Amniotic epithelial cell (primary cell): Measurements from ENCODE around the gene MAP7D3.

ENCODE experiments used
- DNase-seq: peaks from one replicate; pipeline ENCODE4 v3.0.0-alpha.2; 2010; ENCODE audit warnings: low read depth

Gene MAP7D3

DNA sequence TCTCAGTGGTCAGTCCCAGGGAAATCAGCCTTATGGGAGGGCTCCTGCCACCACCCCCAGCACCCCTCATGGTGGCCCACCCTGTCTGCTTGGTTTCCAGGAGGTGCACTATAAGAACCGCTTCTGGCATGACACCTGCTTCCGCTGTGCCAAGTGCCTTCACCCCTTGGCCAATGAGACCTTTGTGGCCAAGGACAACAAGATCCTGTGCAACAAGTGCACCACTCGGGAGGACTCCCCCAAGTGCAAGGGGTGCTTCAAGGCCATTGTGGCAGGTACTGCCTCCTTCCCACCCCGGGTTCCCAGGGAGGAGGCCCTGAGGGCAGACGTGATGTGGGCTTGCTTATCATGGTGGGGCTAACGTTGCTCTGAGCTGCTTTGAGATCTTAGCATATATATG lies 44.3 kb downstream of the MAP7D3 start:
- DNase-seq, result no peak

DNA sequence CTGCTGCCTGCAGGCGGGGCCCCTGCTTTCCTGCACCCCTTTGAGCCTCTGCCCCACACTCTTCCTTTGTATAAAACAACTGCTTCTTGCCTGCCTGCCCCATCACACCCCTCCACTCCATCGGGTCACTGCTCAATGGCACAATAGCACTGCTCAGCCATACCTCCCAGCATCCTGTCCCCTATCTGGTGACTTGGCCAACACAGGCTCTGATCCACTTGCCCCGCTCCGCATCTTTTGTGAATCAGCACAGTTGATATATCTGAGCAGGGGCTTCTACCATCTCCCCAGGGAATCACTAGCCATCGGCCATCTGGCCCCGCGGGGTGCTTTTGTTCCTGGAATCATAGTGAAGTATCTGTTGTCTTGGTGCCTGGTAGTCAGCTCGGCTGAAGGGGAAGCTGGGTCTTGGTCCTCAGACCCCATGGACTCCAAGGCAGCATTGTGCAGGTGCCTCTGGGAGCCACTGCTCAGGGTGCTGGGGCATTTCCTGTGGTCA lies 45.3 kb downstream of the MAP7D3 start:
- no peak for DNase-seq

DNA sequence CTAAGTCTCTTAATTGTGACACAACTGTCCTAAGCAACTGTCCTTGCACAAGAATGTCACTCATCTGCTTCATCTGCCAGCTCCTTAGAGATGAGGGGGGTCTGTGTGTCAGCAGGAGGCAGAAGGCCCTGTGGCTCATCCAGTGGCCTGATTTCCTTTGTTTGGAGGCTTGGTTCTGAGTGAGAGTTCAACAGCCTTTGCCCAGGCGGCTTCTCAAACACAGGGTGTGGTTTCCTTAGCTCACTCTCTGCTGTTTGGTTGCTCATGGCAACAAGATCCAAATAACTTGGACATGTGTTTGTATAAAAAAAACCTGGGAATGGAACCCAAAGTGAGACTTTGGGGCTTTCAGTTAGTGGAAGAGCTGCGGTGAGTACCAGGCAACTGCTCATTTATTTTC lies 46.6 kb downstream of the MAP7D3 start:
- DNase-seq, result no peak

DNA sequence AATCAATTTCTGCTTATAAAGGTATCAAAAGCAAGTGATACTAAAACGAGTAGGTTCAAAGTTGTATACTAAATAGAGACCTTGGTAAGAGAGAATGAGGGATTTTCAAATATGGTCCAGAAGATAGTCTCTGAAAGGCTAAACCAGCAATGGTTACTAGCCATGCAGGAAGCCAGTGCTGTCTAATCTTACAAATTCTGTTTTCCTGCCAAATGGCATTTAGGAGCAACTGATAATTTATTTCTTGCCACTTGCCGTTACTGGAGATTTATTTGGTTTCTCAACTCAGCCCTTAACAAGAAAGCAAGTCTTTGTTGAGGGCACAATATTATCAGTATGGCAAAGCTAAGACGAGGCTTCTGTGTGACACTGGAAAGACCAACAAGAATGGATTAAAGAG lies 47.2 kb downstream of the MAP7D3 start:
- no peak for DNase-seq

DNA sequence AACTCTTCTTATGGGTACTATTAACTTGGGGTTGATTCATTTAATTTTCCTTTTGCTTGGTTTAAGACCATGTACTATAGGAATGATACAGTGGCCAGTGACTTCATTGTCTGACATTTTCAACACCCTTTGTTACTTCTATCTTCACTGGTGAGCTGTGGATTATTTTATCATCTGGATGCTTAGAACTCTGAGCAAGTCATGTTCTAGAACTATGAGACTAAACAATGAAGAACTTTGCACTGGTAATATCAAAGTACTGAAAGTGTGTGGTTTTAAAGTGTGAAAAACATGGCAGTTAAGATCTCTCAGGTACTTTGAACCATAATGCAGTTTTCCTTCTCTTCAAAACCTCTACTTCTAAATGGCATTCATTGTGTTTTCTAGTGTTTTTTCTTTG lies 47.8 kb downstream of the MAP7D3 start:
- DNase-seq, result no peak

DNA sequence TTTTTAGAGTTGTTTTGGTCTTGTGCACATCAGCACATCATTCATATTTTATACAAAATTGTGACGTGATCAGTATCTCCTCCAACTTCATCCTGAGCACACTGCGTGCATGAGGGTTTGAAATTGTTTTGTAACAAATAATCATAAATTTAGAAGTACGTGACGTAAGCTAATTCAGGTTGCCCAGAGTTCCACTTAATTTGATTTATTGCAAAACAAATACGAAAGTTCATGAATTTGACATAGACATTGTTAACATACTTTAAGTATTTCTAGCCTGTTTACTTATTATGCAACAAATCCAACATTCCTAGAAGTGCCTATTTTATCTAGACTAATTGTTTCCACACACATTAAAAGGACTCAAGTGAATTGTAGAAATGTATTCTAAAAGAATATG lies 48.3 kb downstream of the MAP7D3 start:
- DNase-seq, result peak; percentile 78

DNA sequence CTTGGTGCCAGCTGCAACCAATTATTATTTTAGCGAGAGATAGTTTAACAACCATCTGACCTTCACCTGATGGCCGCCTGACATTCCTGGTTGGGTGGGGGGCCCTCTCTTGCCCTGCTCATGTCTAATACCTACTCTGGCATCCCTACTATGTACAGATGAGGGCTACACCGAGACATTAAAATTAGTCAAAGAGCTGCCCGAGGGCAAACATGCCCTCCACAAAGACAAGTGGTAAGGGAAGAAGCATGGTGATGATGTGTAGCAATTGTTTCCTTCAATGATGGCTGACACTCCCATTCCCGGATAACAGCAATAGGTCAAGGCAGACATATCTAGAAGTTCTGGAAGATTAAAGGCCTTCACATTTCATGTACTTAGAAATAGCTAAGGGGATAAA lies 49.6 kb downstream of the MAP7D3 start:
- DNase-seq, result no peak

DNA sequence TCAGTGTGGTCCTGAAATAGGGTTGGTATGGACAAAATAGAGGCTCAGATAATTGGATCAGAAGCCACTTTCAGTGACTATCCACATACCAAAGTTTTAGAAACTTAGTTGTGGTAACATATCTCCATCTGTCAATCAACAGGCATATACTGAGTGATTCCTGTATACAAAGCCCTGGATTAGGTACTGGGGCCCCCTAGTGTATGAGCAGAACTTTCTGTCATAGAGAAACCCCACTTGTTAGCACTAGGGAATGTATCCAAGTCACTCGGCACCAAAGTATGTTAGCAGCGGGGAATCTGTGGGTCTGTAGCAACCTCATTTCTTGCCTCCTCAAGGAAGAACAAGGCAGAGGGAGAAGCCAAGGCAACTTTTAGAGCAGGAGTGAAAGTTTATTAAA lies 50.7 kb downstream of the MAP7D3 start:
- DNase-seq, result peak; percentile 36

DNA sequence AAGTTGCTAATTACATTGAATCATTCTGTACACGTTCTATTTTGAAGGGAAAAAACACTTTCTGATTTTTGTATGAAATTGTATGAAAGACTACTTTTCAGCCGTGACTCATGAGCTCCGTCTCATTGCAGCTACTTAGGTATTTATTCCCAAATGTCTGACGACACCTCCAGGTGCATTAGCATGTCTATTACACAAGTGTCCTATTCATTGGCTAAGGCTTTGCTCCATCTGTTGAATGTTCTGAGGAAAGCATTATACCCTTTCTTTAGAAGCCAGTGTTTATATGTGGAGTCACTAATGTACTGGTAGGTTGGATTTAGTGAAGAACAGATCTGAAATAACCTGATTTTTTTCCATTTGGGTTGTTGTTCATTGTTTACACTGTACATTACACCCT lies 51.8 kb downstream of the MAP7D3 start:
- DNase-seq, result peak; percentile 25

DNA sequence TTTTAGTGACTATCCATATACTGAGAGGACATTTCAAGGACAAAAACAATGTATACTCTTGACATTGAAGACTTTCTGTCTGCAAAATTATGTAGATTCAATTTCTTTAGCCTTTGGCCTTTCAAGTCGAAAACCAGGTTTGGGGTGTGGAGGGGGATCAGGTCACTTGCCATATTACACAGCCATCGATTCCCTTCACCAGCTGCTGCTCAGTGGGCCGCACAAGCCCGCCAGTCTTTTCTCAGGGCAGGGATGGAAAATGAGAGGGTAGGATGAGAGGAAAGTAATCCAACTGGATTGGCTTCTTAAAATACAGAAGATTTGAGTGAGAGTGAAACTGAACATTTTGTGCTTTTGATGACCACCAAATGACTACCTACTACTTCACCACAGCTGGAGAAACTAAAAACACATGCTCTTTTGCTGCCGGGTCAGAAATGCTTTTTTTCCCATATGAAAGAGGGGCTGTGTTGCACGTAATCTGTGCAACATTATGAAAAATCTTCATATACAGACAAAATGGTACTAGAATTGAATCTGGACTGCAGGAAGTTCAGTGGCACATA lies 52.4 kb downstream of the MAP7D3 start:
- no peak for DNase-seq

DNA sequence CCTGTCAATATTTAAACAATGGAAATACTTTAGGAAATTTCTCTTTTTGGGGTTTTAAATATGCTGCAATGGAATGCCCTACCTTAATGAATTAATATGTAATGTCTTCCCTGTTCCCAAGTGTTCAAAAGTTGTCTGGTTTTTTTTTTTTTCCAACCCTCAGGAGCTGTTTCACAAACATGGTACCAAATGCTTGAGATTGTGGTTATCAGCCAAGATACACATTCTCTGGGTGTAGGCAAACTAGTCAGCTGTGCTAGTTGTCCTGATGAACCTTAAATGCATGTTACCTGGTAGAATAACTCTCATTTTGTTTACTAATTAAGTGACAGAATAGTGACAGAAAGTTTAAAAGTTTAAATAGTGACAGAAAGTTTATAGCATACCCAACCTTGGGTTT lies 53.2 kb downstream of the MAP7D3 start:
- no peak for DNase-seq

DNA sequence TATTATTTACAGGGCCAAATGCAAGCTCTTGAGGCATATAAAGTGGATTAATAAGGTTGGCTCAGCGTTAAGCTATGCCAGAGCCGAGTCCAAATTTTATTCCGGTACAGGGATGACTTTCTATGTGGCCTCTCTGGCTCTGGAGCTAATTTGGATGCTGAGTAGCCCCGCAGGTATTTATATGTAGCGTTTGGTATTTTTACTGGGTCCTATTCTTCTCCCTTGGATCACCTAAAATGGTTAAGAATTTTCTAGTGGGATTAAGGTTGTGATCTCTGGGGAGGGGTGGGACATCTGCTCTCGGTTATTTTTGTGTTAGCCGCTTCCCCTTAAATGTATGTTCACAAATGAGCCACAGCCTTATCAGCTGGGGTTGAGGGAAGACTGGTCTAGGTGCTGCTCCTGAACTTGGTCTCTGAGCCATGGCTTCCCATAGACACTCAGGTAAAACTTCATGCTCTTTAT lies 54.5 kb downstream of the MAP7D3 start:
- no peak for DNase-seq

DNA sequence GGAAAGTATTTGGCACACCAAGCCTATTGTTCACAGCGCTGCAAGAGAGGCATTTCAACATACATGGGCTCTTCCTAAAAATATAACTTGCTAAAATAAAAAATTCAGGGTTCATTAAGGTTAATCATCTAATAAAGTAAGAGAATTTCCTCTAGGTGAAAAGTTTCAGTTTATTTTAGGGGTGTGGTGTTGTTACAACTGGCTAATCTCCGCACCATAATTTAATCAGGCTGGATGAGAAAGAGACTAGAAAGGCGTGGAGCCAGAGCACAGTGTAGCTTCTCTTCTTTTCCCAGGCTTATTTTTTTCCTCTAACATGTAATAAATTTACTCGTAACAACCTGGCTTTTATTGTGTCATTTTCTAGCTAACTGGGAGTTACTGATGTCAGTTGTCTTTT lies 56.0 kb downstream of the MAP7D3 start:
- no peak for DNase-seq

DNA sequence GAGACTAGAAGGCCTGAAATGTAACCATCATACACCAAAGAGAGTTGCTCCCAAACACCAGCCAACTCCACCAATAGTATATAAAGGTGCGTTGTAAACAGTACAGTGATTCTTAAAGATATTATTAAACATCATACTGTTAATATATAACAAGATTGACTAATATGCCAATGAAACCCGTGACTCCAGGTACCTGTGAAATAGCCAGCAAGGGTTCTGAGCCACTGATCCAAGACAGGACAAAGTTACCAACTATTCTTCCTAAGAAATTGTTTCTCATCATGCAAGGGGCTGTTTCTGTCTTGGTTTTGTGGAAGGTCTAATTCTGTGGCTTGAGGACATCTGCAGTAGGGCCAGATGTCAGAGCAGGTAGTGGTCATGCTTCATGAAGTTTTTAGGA lies 56.7 kb downstream of the MAP7D3 start:
- no peak for DNase-seq

DNA sequence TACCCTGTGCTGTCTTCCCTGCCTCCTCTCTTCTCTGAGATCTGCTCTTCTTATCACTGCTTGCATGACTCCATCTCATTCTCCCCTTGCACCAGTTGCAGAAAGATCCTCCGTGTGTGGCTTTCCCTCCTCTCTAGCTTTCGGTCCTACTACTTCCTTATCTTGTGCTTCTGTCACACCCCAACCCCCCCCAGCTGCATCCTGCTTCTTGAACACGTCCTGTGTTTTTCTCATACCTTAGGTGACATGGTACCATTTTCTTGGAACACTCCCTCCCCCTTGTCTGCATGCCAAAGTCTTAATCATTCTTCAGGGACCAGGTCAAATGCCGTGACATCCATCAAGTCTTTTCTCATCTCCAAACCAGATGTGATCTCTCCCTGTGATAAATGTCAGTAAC lies 57.4 kb downstream of the MAP7D3 start:
- DNase-seq, result peak; percentile 43

DNA sequence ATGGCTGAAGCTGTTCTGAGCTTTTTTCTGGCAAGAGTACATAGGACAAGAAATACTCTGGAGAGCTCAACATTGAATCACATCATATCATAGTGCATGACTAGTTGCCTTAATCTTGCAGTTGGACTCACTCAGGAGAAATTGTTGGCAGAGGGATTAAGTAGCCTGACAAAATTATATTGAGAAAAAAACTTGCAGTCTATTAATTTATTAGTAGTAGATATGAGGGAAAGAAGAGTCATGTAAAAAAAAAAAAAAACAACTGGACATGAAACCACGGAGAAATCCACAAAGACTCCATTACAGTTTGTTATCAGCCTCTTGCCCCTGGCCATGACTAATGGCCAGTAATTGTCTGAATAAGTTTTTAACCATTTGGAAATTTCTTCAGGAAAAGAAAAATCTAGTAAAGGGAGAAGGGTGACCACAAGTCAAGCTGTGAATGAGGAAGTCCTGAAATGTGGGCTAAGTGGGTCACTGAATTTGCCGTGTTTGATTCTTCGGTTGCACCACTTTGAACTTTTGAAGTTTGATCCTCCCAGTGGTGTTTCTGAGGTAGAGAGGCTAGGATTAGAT lies 58.3 kb downstream of the MAP7D3 start:
- peak; percentile 88 for DNase-seq

DNA sequence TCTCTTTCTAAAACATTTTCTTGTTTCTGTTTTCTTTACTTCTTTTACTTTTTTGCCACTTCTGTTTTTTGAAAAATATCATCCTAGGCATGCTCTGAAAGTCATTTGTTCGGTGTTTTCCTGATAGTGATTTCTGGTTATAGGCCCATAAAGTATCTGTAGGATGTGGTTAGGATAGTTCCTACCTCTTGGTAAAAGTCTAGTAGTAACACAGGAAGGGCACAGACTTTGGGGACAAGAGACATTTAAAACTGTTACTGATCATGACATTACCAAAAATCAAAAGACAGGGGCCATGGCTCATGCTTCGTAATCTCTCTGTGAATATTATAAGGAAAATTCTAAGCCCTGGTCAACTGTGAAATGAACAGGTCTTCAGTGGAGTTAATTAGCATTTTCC lies 59.1 kb downstream of the MAP7D3 start:
- no peak for DNase-seq

DNA sequence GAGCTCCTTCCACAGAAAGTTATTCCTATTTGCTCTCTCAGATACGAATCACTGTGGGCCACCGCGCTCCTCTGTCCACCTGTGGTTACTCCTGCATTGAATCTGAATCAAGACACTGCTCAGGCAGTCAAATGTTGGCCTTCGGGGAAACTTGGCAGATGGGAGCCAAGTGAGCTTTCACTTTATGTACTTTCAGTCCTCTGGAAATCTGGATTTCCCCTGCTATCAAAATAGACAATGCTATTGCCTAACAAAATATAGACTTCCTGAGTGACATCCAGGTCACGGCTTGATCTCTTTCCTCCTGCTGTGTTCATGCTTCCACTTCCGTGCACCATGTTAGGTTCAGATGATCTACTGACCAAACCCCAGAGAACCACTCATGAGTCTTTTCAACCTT lies 60.0 kb downstream of the MAP7D3 start:
- DNase-seq, result no peak

DNA sequence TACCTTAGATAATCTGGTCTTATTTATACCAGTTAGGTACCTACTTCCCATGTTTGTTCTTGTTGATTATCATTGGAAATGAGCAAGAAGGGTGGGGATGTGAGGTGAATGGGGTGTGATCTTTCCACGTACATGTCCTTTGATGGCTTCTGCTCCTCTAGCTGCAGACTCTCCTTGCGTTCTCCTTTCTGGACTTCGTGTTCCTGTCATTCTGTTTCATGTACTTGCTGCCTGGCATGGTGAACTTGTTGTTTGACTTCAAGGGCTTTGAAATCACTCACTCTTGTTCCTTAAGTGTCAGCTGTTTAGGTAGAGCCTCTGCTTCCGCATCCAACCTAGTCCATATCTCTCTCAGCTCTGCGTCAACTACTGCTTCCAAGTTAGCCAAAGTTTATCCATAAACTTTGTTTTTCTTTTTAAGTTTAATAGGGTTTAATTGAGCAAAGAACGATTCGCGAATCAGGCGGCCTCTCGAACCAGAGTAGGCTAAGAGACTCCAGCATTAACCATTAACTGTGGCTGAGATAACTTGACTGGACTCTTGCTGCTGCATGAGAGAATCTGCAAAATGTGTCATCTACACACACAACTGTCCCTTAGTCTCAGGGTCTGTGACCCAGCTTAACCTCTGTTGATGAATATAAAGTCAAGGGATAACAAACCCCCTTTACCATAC lies 61.0 kb downstream of the MAP7D3 start:
- no peak for DNase-seq

DNA sequence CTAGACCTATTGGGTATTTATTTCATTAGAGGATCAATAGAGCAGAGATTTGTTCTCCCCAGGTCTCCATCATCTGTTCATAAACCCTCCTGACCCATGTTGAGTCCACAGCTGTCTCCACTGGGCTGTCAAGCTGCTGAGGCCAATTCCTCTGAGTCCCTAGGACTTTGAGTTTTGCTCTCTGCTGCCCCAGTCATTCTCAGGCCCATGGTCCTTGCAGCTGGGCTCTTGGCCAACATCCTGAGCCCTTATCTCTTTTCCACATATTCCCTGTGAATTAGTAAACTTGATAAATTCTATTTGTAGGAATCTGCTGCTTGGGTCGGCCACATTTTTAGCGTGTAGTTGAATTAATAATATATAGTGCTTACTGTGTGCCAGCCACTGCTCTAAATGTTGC lies 62.0 kb downstream of the MAP7D3 start:
- peak; percentile 40 for DNase-seq

DNA sequence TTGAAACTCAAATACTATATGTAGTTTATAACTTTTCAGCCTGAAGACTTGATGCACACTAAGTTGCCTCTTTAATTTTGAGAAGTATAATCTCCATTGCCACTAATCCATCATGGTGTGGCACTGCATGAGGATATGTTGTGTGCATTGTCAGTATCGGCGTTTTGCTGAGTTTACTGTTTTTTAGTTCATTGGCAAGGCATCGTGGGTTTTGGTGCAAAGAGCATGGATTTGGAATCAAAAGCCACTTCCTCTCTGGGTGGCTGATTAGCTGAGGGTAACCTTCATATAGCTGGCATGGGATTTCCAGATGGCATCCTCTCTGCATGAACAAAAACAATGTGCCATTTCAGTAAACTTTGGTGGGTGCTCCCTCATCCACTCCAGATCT lies 65.2 kb downstream of the MAP7D3 start:
- DNase-seq, result no peak

DNA sequence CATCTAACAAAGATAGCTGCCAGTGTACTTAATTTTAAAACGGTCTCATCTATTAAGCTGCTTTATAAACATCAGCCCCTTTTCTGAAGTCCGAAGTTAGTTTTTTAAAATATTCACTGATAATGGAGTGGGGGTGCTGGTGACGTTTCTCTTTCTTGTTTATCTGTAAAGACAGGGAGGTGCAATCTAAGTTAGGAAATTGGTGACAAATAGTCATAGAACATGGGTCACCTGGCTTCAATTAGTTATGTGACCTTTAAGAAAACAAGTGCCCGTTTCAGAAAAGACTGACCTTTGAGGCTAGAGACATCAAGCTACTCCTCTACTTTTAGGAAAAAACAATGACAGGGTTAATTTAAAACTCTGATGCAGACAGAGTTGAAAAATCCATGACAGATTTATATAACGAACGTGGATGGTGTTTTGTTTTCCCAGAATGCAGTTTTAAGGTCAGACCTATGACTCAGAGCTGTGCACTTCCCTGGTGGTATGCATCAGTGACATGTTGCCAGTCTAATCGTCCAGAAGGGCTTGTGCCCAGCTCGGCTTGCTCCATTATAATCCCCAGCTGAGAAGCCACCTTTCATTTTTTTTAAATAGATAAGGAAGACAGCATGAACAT lies 65.7 kb downstream of the MAP7D3 start:
- peak; percentile 73 for DNase-seq

DNA sequence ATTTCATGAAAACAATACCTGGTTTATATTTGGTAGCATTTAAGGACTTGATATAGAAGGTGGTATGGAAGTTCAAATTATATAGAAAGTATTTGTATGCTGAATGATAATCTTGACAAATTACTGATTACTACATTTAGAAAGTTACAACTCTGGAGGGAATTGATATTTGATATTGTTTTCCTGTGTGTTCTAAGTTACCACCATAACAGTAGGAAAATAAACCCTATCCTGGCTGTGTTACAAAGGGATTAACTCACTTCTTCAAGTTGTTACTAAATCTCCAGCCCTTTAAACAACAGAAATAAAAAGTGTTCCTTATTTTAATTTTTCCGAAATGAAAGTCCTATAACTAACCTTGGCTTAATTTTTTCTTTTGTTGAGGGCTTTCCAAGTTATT lies 67.3 kb downstream of the MAP7D3 start:
- DNase-seq, result no peak
